NCI-H524 (cell line): ENCODE measurements around the gene SF3A1.
A peak's percentile ranks its signal among the peaks of the same experiment; 100 is the strongest.

ENCODE experiments used
- DNase-seq, 2 experiments: peaks; one replicate each; lab custom pipeline; 2025; lab: John Stamatoyannopoulos, UW

The SF3A1 gene

GRCh38 chr22:30288419-30289140 lies 68.1 kb downstream of the SF3A1 start:
- DNase-seq: no peak

DNA sequence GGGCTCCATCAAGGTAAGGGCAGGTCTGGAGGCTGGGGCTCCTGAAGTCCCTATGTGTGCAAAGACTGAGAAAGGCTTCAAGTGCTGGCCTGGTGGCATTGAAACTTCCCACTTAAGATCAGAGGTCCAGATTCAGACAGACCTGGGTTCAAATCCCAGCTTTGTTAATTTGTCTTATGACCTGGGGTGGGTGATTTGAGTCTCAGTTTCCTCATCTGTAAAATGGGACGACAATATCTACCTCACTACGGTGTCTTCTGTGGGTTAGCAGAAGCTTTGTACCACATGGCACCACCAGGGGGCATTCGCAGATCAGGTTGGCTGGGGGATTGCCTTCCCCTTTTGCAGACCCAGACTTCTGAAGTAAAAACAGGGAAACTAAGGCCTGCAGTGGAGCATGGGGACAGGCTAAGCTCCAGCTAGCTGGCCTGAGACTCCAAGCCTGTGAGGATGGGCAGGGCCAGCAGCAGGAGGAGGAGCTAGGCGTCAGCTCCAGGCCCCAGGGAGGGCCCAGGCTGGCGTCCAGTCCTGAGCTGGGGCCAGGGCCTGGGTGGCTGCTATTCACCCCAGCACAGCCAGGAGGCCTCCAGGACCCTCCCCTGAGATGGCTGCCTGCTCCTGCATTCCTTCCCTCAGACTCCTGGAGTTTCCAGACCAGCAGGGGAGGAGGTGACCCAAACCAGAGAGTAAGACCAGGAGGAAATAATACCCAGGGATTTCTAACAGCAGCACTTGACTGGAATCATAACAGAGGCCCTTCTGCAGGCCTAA lies 68.9 kb downstream of the SF3A1 start:
- DNase-seq: peak; percentile 77 to 89

- DNase-seq: peak; percentile 28 to 45
These were observed 69.7 kb downstream of the SF3A1 start for GRCh38 chr22:30286813-30287647.

DNA sequence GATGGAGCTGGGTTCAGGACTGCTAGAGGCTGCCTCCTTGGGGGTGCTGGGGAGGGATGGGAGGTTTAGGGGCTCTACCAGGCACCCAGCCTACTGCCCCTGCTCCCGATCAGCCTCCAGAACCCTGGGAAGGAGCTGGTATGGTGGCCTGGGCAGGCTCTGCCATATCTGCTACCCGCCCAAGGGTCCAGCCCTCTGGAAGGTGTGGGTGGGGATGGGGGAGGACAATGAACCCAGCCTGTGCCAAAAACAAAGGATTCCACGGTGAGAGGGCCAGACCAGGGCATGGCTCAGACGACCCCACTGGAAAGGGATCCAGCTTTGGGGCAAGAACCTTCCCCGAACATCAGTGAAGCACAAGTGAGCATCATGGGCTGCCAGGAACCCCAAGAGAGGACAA lies 70.4 kb downstream of the SF3A1 start:
- DNase-seq: no peak

GRCh38 chr22:30285846-30286200 lies 70.9 kb downstream of the SF3A1 start:
- DNase-seq: no peak

- no peak for DNase-seq
These were observed 71.4 kb downstream of the SF3A1 start for GRCh38 chr22:30285176-30285845.

DNA sequence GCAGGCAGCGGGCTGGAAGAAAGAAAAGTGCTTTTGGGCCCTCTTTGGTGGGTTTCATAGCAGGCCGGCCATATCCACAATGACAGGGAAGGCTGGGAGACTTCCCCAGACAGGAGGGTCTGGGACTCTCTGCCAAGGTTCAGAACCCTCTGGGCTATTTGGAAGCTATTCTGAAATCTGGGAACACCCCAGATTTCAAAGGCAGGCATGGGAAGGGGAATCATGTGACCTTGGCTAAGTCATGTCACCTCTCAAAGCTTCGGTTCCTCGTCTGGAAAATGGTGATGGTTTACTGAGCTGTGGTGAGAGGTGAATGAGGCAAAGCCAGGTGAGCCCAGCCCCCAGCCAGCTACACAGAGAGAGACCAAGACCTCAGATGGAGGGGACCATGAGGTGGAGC lies 72.0 kb downstream of the SF3A1 start:
- DNase-seq: no peak

GRCh38 chr22:30284172-30284571 lies 72.5 kb downstream of the SF3A1 start:
- no peak for DNase-seq

GRCh38 chr22:30283342-30283741 lies 73.4 kb downstream of the SF3A1 start:
- no peak for DNase-seq

DNA sequence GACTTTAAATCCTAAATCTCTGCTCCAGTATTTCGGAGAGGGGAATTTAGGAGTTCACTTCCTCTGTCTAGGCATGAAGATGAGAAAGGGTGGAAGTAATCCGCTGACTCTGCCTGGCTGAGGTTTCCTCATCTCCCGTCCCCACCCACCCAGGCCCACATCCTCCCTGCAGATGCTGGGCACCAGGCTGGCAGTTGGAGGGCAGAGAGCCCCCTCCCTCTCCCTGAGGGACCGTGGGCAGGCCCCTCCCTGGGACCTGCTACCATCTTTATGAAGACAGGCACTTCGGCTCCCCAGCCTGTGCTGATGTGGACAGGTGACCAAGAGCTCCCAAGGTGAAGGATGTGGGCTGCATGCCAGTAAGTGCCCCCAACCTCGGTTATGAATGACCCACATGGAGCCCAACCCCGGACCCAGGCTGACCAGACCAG lies 74.1 kb downstream of the SF3A1 start:
- no peak for DNase-seq
